ENCODE measurements around the gene ARHGAP9.

DNA sequence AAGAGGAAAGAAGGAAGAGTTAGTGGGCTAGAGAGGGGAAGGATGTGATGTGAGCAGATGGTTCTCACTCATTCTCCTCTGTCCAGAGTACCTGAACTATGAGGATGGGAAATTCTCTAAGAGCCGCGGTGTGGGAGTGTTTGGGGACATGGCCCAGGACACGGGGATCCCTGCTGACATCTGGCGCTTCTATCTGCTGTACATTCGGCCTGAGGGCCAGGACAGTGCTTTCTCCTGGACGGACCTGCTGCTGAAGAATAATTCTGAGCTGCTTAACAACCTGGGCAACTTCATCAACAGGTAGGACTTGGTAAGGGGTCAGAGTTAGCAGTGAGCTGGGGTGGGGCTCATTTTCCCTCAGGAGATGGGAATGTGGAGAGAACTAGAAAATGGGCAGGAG lies 33.0 kb upstream of the ARHGAP9 start:
- no peak for TF ChIP-seq POLR2A (IDR thresholded peaks at IDR 0.05)
- TF ChIP-seq, protein P1, sequence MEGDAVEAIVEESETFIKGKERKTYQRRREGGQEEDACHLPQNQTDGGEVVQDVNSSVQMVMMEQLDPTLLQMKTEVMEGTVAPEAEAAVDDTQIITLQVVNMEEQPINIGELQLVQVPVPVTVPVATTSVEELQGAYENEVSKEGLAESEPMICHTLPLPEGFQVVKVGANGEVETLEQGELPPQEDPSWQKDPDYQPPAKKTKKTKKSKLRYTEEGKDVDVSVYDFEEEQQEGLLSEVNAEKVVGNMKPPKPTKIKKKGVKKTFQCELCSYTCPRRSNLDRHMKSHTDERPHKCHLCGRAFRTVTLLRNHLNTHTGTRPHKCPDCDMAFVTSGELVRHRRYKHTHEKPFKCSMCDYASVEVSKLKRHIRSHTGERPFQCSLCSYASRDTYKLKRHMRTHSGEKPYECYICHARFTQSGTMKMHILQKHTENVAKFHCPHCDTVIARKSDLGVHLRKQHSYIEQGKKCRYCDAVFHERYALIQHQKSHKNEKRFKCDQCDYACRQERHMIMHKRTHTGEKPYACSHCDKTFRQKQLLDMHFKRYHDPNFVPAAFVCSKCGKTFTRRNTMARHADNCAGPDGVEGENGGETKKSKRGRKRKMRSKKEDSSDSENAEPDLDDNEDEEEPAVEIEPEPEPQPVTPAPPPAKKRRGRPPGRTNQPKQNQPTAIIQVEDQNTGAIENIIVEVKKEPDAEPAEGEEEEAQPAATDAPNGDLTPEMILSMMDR (IDR thresholded peaks at IDR 0.05), result no peak
